ENCODE results near the gene CTNNAL1. TPM values are rescaled to one million over a fixed set of nuclear protein-coding genes. Genes with fewer than 3 reads are reported as not detected.
A peak's percentile ranks its signal among the peaks of the same experiment; 100 is the strongest.
"Not testable (repeated sequence)": the region's sequence is repeated elsewhere in the genome, so short reads cannot be mapped to it uniquely, and the experiment has no call there.

Gene CTNNAL1
- total and polyA plus RNA-seq, 3 donors from 2014 or later = 52.3 to 92.7 (median 86.4) TPM

- H3K4me3 ChIP-seq = no peak overlapping the region
- no peaks in the 10 kb centered on the region for H3K36me3 ChIP-seq (ENCODE audit: low read depth, missing control alignments)
- peaks cover 29% of the 10 kb centered on the region for H3K4me1 ChIP-seq
- H3K27ac ChIP-seq = peak overlapping the region; percentile 36 to 37
- no peak for DNase-seq
- intact Hi-C loops (cut with DNase I; ENCODE audit: low total_unique reads) = no loop called here
- WGBS, 2 donors = 45 to 66% methylated on average over 3 of the region's 3 CpGs
- H3K27me3 ChIP-seq = no peaks in the 10 kb centered on the region
- H3K9me3 ChIP-seq = no peaks in the 10 kb centered on the region
- TF ChIP-seq CTCF (IDR thresholded peaks at IDR 0.05) = no peak
Observed at GRCh38 chr9:108972186-108972585, 41.1 kb downstream of the CTNNAL1 start.

DNA sequence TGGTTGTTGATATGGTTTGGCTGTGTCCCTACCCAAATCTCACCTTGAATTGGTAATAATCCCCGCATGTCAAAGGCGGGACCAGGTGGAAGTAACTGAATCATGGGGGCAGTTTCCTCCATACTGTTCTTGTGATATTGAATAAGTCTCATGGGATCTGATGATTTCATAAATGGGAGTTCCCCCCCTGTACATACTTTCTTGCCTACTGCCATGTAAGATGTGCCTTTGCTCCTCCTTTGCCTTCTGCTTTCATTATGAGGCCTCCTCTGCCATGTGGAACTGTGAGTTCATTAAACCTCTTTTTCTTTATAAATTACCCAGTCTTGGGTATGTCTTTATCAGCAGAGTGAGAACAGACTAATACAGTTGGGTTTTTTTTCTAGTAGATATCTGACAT lies 41.9 kb downstream of the CTNNAL1 start:
- H3K9me3 ChIP-seq; DNase-seq; H3K4me3 ChIP-seq; H3K27ac ChIP-seq; H3K27me3 ChIP-seq; intact Hi-C loops (cut with DNase I; ENCODE audit: low total_unique reads); H3K36me3 ChIP-seq (ENCODE audit: low read depth, missing control alignments): not testable (repeated sequence)
- 92 to 95% methylated on average over 2 of the region's 2 CpGs for WGBS, 2 donors
- peaks cover 29% of the 10 kb centered on the region for H3K4me1 ChIP-seq

GRCh38 chr9:108967916-108968315 lies 45.4 kb downstream of the CTNNAL1 start:
- DNase-seq = no peak
- intact Hi-C loops (cut with DNase I; ENCODE audit: low total_unique reads) = no loop called here
- TF ChIP-seq POLR2A (IDR thresholded peaks at IDR 0.05) = no peak
- no peak for TF ChIP-seq CTCF (IDR thresholded peaks at IDR 0.05)
- peaks cover 13% of the 10 kb centered on the region for H3K4me1 ChIP-seq
- no peaks in the 10 kb centered on the region for H3K36me3 ChIP-seq (ENCODE audit: low read depth, missing control alignments)
- no peaks in the 10 kb centered on the region for H3K27me3 ChIP-seq
- no peaks in the 10 kb centered on the region for H3K9me3 ChIP-seq
- H3K27ac ChIP-seq = no peak overlapping the region
- no peak overlapping the region for H3K4me3 ChIP-seq

DNA sequence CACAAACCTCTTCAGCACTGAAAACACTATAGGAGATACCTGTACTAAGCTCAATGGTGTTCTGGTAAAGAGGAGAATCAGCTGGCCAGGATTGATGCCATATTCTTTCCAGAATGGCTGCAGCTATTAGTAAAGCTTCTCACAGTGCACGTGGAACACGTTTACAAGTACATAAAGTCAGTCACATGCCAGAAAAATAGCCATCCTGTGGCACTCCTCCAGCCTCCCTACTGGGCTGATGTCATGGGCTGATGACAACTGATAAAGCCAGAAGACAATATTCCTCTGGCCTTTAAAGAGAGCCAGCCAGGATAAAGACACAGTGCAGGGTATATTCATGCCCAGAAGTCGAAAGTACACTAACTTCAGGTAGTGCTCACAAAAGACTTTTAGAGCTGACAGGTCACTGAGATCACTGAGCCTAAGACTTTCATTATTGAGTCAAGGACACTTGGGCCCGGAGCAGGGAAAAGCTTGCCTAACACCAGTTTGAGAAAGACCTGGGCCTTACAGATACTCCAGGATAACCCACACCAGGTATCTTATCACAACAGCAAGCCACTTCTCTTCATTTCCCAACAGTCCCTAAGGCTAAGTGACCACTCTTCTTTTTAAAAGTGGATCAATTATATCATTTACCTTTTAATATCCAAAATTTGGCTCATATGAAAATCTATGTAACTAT lies 49.7 kb downstream of the CTNNAL1 start:
- H3K27ac ChIP-seq = no peak overlapping the region
- DNase-seq = peak; percentile 76
- H3K4me3 ChIP-seq = no peak overlapping the region
- 62 to 63% methylated on average over 4 of the region's 4 CpGs for WGBS, 2 donors
- H3K9me3 ChIP-seq = no peaks in the 10 kb centered on the region
- H3K36me3 ChIP-seq (ENCODE audit: low read depth, missing control alignments) = no peaks in the 10 kb centered on the region
- TF ChIP-seq CTCF (IDR thresholded peaks at IDR 0.05) = no peak
- no peaks in the 10 kb centered on the region for H3K4me1 ChIP-seq
- intact Hi-C loops (cut with DNase I; ENCODE audit: low total_unique reads) = no loop called here
- no peaks in the 10 kb centered on the region for H3K27me3 ChIP-seq

- Histone ChIP-seq H3K4me3 (no peak overlapping the region), H3K4me1 (no peaks in the 10 kb centered on the region), H3K36me3 (ENCODE audit: low read depth, missing control alignments) (no peaks in the 10 kb centered on the region), H3K9me3 (no peaks in the 10 kb centered on the region), H3K27ac (no peak overlapping the region), H3K27me3 (no peaks in the 10 kb centered on the region)
- TF ChIP-seq POLR2A (IDR thresholded peaks at IDR 0.05) (no peak), CTCF (IDR thresholded peaks at IDR 0.05) (no peak)
- intact Hi-C loops (cut with DNase I; ENCODE audit: low total_unique reads) = no loop called here
- 91 to 93% methylated on average over 2 of the region's 2 CpGs for WGBS, 2 donors
- no peak for DNase-seq
Observed at GRCh38 chr9:108961151-108961550, 52.1 kb downstream of the CTNNAL1 start.

All from testis (tissue), 3 donors.